ENCODE results near the gene PLEK.
A peak's percentile ranks its signal among the peaks of the same experiment; 100 is the strongest.
"Not testable (repeated sequence)": the region's sequence is repeated elsewhere in the genome, so short reads cannot be mapped to it uniquely, and the experiment has no call there.

Gene PLEK, protein sequence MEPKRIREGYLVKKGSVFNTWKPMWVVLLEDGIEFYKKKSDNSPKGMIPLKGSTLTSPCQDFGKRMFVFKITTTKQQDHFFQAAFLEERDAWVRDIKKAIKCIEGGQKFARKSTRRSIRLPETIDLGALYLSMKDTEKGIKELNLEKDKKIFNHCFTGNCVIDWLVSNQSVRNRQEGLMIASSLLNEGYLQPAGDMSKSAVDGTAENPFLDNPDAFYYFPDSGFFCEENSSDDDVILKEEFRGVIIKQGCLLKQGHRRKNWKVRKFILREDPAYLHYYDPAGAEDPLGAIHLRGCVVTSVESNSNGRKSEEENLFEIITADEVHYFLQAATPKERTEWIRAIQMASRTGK

DNA sequence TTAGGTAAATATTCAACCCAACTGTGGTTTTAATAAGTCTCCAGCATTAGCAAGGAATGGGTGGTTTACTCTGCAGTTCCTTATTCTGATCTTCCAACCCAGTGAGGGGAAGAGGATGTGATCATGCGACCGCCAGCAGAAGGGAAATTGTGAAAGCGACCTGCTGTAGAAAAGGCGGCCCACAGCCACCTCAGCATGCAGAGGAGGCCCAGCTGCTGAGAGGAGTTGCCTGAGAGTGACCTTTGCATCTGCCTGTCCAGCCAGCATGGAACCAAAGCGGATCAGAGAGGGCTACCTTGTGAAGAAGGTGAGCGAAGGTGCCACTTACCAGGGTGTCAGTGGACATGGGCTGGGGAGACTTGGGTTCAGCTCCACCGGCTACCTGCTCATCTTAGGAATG, at the start of gene PLEK:
PLEK (plus strand) TSS at position 196 of the 400 bp plus-strand sequence; CDS start at position 266, 70 bp downstream.
- no peak for DNase-seq

DNA sequence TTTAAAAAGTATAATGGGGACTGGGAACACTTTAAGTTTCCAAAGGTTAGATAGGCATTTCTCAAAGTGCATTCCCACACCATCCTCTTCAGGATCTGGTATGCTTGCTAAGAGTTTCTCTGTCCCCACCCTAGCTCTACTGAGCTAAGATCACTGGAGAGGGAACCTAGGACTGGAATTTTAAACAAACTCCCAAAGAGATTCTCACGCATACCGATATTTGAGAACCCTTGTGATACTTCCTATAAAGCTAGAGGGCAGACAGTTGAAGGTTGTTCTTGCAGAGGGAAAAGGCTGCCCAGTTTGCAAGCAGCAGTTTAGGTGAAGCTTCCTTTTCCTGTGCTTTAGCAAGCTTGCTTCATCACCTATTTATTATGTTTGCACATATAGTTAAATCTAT, 49.0 kb upstream of the PLEK start:
- DNase-seq: no peak

DNA sequence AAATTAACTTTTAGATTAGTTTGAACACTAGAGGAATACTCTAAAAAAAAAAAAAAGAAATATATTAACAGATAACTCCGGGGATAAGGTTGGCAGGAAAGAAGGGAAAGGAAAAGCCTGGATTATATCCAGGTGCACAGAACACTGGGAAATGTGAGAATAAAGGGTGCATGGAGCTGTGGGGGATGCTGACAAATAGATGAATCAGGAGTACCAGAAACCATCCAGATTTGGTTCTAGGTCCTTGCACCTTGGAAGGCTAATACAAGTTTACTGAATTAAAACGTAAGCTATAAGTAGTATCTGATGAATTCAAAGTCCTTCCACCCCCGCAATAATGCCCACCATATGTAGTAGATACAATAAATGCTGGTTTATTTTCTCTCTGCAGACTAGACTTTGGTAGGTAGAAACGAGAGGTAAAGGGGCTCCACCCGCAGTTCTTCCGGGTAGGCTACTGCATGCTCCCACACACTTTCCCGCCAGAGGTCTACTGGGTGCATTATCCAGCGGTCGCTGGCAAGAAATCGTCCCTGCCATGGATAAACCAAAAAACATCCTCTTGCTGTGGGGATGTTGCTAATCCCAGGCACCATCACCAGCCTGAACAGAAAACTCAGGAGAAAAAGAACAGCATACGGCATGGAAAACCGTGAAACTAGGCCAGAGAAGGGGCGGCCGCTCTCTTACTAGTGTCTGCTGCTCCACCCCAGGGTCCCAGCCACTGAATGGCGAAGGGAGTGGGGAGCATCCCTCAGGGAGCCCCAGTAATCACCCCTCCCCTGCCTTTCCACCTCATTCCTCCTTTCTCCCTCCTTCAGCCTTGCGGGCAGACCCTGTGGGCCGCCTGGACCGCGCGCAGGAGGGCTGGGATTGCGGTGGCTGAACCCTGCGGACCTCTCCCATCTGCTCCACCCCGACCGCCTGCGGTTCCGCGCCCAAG, 46.8 kb upstream of the PLEK start:
- DNase-seq: no peak

DNA sequence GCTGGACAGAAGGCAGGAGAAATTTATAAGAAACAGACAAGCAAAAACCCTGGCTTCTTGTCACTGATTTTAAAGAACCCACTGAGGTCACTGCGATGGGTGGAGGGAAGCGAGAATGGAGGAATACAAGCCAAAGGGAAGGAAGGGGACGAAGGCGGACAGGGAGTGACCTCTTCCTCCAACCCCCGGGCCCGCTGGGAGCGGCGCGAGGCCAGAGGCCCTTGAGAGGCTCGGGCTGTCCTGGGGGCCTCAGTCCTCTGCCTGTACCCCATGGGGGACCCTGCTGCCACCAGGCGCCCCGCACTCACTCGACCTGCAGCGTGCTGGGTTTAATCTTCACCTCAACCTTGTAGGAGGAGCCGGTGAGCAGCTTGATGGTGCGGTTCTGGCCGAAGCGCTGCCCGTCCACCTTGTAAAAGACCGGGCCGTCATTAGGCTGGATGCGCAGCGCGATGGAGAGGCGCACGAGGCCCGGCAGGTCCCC, 46.1 kb upstream of the PLEK start:
- DNase-seq: no peak

DNA sequence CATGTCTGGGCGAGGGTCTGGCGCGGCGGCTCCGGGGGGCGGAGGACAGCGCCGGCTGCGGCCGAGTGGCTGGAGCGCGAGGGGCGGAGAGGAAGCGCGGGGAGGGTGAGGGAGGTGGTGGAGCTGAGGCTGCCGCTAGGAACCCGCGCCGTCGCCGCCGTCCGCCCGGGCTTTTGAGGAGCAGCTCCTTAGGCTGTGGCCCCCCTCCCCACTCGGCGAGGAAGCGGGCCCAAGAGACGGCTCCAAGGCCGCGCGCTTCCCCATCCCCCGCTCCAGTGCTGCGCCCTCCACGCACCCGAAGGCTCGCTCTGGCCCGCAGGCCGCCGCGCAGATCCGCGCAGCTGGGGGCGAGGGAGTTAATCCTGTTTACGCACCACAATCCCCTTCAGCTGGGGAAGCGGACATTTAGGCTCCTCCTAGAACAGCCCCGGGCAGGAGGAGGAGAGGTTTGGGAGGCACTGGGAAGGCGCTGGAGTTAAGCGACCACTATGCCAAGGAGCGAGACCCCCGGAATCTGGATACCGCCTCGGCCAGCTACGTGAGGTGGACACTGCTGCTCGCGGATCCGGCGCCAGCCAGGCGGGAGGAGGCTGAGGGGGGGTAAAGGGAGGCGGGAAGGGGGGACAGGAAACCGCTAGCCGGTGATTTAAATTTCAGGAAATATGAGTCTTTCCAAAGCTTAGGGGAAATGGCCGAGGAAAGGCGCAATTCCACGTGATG, 45.5 kb upstream of the PLEK start, which contains the start of gene CNRIP1:
CNRIP1 (minus strand) TSS at position 552 of the 720 bp plus-strand sequence; CDS start at position 3, 549 bp downstream.
- peak; percentile 62 for DNase-seq

DNA sequence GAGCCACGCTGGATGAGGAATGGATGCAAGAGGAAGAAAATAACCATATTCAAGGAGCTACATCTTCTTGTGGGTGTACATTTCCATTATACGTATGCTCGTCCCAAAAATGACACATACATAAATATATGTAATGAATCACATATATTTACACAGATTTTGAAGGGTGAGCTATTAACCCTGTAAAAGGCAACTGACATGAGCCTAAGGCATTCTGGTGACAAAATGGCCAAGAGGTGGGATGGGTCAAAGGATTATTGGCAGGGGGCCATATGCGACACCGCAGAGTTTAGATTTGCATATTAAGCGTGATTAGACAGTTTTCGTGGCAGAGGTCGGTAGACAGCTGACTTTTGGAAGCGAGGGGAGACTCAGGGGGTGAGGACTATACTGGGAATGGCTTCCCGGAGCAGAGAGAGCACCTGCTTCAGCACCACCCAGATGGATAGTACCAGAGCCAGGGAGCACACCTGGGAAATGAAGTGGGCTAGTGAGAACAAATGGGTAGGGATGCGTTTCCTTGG, 44.9 kb upstream of the PLEK start:
- peak; percentile 59 for DNase-seq

DNA sequence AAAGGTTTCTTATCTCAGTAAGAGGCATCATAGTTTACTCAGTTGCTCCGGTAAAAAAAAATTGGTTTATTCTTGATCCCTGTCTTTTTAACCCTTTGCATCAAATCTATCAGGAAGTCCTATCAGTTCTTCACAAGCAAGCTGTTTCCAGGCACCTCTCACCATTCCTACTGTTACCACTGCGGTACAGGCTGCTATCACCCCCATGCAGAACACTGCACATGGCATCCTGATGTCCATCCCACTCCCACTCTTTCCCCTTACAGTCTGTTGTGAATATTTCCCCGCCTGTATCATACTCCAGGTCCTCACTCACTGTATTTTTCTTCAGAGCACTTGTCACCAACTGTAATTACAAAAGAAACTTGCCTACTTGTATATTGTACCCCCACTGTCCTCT, 40.0 kb upstream of the PLEK start:
- DNase-seq: no peak

DNA sequence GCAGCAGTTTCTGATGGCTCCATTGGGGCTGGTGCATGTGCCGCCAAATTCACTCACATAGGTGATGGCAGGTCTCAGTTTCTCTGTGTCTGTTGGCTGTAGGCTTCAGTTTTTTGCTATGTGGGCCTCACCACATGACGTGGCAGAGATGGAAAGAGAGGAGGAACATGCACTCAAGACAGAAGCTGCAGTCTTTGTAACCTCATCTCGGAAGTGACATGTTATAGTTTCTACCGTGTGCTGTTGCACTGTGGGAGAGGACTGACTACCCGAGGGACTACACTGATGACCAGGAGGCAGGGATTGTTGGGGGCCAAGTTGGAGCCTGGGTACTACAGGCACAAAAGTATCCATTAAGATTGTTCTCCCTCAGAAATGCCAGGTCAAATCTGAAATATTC, 36.2 kb upstream of the PLEK start:
- no peak for DNase-seq

DNA sequence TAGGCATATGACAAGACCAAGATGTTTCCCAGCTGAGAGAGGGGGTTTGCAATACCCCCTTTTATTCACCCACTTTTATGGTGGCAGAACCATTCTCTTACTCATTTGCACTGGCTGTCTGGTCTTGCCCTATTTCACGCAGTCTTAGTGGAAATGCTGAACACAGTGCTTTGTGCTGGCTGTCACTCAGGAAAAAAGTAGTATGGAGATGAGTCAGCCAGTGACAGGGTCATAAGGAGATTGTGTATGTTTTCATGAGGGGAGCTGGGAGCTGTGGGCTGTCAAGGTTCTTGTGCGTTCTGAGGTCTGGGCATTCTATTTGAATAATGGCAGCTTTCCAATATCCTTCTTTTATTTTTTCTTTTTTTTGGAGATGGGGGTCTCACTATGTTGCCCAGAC, 34.4 kb upstream of the PLEK start:
- no peak for DNase-seq

DNA sequence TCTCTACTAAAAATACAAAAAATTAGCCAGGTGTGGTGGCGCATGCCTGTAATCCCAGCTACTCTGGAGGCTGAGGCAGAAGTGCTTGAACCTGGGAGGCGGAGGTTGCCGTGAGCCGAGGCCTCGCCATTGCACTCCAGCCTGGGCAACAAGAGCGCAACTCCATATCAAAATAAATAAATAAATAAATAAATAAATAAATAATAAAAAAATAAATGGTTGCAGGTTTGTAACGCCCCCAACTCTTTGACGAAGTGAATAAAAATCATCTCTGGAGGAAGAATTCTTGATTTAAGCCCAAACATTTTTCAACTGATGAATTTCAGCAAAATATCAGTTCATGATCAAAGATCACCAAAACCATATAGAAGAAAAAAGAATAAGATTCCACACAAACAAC, 32.1 kb upstream of the PLEK start:
- DNase-seq: no peak

DNA sequence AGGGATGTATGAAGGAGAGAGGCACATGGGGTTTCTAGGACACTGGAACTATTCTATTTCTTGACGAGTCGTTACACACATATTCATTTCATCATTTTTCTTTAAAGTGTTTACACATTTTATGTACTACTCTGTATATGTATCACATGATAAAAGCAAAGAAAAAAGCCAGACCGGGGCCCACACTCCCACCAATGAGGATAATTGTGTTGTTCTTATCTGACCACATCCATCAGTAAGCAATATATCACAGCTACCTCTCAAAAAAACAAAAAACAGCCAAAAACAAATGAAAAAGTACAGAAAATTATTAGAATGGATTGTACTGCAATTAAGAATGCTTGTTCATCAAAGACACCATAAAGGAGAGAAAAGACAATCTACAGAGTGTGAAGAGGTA, 31.2 kb upstream of the PLEK start:
- DNase-seq: no peak

DNA sequence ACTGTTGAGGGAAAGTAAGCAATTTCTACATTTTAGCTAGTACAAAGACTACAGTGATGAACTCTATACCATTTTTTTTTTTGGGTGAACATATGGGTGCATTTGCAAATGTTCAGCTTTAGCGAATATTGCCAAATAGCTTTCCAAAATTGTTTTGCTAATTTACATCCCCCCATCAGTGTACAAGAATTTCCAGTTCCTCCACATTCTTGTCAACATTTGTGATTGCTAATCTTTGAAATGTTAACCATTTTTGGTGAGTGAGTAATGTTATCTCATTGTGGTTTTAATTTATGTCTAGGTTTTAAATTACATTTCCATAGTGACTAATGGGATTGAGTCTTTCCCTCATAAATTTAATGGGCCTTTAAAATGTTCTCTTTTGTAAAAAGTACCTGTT, 28.9 kb upstream of the PLEK start:
- no peak for DNase-seq

DNA sequence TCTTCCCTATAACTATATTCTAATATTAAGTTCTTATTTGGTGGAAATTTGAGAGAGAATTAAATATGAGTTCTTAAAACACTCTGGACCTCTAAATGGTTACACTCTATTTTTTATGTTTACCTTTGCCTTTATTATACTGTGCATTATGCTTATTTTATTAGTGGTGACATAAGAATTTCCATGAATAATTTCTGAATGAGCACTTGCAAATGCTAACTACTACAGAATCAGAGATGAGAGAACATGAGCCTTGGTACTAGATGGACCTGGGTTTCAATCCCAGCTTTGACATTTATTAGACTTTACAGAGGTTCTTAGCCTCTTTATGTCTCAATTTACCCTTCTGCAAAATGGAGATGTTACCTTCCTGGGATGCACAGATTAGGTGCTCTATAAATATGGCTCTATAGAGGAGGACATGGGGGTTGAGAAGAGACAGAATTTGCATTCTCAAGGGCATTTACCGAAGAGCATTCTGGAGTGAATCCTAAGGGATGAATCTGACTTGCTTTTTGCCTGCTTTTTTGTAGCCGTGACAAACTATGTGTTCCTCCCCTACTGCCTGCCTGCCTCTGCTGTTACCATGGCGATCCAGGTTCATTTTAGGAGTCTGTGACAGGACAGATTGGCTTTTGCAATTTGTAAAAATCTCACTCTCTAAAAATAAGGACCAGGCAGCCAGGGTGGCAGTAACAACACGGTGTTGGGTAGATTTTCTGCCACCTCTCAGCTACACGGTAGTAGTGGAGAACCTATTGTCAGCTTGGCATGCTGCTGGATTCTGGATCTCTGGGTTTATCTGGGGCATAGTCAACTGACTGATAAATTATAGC, 24.6 kb upstream of the PLEK start:
- DNase-seq: no peak

DNA sequence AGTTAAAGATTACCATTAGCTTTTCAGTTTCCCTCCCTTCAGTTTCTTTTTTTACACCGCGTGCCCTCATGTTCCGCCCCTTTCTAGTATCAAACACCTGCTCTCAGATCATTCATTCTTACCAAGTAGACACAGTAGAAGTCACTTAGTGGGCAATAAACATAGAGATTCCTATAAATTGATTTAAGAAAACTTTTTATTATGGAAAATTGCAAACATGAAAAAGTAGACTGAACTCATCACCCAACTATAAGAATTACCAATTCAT, 24.1 kb upstream of the PLEK start:
- no peak for DNase-seq

DNA sequence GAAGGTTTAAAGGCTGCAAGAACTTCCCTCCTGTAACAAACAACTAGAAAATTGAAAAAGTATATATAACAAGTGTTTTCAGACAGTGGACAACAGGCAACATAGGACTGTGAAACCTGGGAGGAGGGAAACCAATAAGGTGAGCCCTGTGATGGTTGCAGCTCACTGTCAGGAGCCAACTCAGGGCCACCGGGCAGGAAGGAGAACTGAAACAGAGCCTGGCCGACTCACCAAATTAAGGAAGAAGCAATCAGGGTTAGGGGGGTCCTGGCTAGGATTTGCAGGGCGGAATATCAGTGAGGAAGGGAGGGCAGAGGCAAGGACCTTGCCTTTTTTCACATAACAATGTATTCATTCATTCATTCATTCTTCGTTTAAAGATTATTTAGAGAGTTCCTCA, 23.5 kb upstream of the PLEK start:
- no peak for DNase-seq

DNA sequence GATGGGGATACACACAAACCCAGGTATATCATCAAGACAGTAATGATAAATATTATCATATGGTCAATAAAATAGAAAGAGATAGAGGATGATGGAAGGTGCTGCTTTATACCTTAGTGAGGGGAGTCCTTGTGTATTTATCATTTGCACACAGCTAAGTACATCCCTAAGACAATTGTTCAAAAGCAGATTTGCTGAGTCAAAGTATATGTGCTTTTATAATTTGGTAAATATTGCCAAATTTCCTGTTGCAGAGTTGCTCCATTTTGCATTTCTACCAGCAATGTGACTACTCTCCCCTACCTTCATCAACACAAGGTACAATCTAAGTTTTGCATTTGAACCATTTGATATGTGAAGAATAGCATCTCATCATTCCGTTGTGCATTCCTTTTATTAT, 22.6 kb upstream of the PLEK start:
- DNase-seq: no peak

DNA sequence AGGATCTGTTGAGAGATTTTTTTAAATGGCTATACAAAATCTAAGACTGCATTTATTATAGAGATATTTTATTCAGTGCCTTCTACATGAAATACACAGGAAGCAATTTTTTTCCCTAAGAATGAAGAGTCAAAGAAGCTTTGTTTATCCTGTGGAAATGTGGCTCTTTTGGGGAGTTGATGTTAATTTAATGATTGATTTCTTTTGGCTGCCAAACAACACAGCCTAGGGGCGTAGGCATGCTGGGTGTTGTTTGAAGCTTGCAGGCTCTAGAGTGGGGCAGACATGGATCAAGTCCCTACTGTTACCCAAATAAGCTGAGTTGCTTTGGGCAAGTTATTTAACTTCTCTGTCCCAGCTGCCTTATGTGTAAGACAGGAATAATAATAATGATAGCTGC, 21.1 kb upstream of the PLEK start:
- DNase-seq: no peak

DNA sequence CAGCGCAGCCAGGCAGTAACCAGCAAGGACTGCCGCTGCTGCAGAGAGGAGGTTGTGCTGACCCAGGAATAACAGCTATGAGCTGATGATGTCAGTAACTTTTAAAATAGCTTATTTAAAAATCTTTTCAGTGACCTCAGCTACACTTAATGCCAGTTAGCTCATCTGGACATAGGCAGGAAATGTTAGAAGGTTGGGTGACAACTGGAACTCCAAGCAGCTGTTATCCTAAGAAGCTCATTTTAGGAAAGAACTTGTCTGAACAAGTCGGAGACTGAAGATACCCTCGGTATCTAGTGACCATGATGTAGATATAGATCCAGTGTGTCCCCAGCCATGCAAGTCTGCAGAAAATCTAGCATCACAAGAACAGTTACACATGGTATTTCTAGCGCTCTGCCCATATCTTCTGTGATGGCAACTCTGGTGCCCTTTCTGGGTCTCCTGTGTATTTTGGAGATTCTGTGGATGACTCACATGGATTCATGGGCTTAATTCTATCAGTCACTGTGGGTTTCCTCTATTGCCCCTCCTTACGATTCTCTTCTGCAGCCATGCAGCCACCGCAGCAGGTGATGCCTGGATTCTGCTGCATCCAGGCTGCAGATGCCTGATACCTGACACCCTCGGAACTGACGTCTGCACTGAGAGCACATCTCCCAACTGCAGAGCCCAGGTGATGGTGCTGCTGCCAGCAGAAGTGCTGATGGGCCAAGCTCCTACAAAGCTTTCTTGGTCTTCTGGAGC, 19.8 kb upstream of the PLEK start:
- DNase-seq: peak; percentile 1

DNA sequence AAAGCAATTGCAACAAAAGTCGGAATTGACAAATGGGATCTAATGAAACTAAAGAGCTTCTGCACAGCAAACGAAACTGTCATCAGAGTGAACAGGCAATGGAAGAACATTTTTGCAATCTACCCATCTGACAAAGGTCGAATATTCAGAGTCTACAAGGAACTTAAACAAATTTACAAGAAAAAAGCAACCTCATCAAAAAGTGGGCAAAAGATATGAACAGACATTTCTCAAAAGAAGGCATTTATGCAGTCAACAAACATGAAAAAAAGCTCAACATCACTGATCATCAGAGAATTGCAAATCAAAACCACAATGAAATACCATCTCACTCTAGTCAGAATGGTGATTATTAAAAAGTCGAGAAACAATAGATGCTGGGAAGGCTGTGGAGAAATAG, 16.0 kb upstream of the PLEK start:
- not testable (repeated sequence) for DNase-seq

DNA sequence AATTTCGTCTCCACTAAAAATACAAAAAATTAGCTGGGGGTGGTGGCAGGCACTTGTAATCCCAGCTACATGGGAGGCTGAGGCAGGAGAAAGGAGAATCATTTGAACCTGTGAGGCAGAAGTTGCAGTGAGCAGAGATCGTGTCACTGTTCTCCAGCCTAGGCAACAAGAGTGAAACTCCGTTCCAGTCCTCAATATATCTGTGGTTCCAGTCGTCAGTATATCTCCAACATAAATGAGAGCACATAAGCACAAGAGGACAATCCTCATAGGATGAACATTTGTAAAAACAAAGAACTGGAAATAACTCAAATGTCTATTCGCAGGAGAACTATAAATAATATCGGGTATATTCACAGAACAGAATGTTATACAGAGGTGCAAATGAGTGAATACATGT, 13.1 kb upstream of the PLEK start:
- DNase-seq: no peak

DNA sequence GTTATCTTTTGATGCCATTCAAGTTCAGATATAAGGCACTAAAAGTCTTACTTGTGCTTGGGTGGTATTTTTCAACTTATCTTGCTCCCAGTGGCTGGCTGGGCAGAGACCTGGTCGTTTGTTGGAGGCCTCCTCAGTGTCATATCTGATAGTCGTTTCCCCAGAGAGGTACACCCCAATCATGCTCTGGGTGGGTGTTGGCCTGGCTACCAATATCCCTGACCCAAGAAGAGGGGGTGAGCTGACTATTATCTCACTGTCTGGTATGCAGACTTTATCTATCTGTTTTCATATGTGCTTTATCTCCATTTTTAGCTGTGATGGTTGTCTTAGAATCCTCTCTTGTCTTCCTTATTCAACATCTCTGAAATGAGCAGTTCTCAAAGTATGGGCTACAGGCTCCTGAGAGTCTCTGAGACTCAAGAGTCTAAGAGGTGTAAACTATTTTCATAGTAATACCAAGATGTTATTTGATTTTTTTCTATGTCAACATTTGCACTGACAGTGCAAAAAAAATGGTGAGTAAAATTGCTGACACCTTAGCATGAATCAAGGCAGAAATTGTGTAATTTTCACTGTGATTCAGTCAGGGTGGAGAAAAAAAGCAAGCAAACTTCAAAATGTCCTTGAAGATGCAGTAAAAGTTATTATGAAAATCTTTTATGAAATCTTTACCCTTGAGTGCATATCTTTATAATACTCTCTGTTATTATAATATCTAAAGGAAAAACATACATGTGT, 12.3 kb upstream of the PLEK start:
- DNase-seq: no peak

All from NCI-H345 (cell line).